HEK293T (cell line): Measurements from ENCODE around the gene NRXN2.

ENCODE experiments used
- CTCF ChIA-PET: fragments of 350-600 bp; formaldehyde crosslinking; extraction: SDS; loops from one replicate; lab custom pipeline; 2021; ENCODE audit warnings: antibody characterized with exemption, inconsistent platforms; lab: Yijun Ruan, JAX
- POLR2A ChIA-PET: fragments of 350-600 bp; formaldehyde crosslinking; extraction: SDS; loops from one replicate; lab custom pipeline; 2020; ENCODE audit warnings: antibody characterized with exemption, inconsistent platforms; lab: Yijun Ruan, JAX
- DNase-seq: peaks from one replicate; pipeline ENCODE4 v3.0.0; 2012; ENCODE audit warnings: mixed read lengths; ENCODE audit errors: extremely low spot score
- ARNT ChIP-seq: fragments of 450-650 bp; IDR thresholded peaks from 2 replicates; pipeline ENCODE4 v1.6.1; 2017; ENCODE audit warnings: mild to moderate bottlenecking
- BHLHE40 ChIP-seq: fragments of 450-650 bp; IDR thresholded peaks from 2 replicates; pipeline ENCODE4 v1.6.1; 2016; ENCODE audit warnings: mild to moderate bottlenecking, moderate library complexity, borderline replicate concordance
- CTBP1 ChIP-seq: fragments of 450-650 bp; IDR thresholded peaks from 2 replicates; pipeline ENCODE4 v1.6.1; 2016; ENCODE audit warnings: borderline replicate concordance
- ELF4 ChIP-seq: fragments of 450-650 bp; IDR thresholded peaks from 2 replicates; pipeline ENCODE4 v1.6.1; 2017; ENCODE audit warnings: antibody characterized with exemption
- FOXA1 ChIP-seq: fragments of 450-650 bp; IDR thresholded peaks from 2 replicates; pipeline ENCODE4 v1.6.1; 2016; ENCODE audit warnings: mild to moderate bottlenecking
- FOXK2 ChIP-seq: fragments of 450-650 bp; IDR thresholded peaks from 2 replicates; pipeline ENCODE4 v1.6.1; 2016; ENCODE audit warnings: mild to moderate bottlenecking
- FOXM1 ChIP-seq: fragments of 450-650 bp; IDR thresholded peaks from 2 replicates; pipeline ENCODE4 v1.6.1; 2017; ENCODE audit warnings: mild to moderate bottlenecking, borderline replicate concordance
- HDGF ChIP-seq: fragments of 450-650 bp; IDR thresholded peaks from 2 replicates; pipeline ENCODE4 v1.6.1; 2017; ENCODE audit warnings: antibody characterized with exemption, borderline replicate concordance
- L3MBTL2 ChIP-seq: fragments of 450-650 bp; conservative IDR thresholded peaks from 2 replicates; pipeline ENCODE4 v1.6.1; 2016; ENCODE audit warnings: mild to moderate bottlenecking
- LEF1 ChIP-seq: fragments of 450-650 bp; IDR thresholded peaks from 2 replicates; pipeline ENCODE4 v1.6.1; 2017; ENCODE audit warnings: mild to moderate bottlenecking, borderline replicate concordance
- NFRKB ChIP-seq: fragments of 450-650 bp; IDR thresholded peaks from 2 replicates; pipeline ENCODE4 v1.6.1; 2016; ENCODE audit warnings: mild to moderate bottlenecking, moderate library complexity
- PKNOX1 ChIP-seq: fragments of 450-650 bp; IDR thresholded peaks from 2 replicates; pipeline ENCODE4 v1.6.1; 2016
- SP1 ChIP-seq: fragments of 450-650 bp; IDR thresholded peaks from 2 replicates; pipeline ENCODE4 v1.6.1; 2017
- SUZ12 ChIP-seq: fragments of 450-650 bp; IDR thresholded peaks from 2 replicates; pipeline ENCODE4 v1.6.1; 2016; ENCODE audit warnings: mild to moderate bottlenecking
- TARDBP ChIP-seq: fragments of 450-650 bp; IDR thresholded peaks from 2 replicates; pipeline ENCODE4 v1.6.1; 2016
- ZNF384 ChIP-seq: fragments of 450-650 bp; IDR thresholded peaks from 2 replicates; pipeline ENCODE4 v1.6.1; 2016

The NRXN2 gene

DNA sequence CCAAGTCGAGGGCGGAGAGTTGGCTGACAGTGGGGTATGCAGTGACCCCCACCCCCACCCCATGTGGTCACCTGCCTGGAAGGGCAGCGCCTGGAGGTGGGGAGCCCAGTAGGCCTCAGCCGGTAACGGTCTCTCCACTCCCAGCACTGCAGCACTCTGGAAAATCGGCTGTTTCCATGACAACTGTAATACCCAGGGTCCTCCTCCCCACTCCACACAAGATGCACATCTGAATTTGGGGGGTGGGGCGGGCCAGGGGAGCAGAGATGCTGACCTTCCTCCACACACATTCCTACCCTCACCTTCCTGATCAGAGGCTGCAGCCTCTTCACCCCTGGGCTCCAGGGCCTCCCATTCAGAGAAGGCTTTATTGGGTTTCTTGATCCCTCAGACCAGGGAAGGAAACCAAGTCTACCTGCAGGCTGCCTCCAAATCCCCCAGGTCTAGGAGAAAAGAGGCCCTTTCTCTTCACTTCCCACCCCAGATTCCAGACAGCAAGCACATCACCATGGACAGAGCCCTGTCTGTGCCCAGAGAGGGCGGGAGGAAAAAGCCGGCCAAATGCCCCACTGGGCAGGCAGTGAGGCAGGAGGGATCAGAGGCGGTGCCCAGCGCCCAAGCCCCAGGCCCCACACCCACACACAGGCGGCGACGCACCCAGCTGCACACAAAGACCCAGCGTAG, 85.5 kb downstream of the NRXN2 start:
- ChIA-PET CTCF (no interaction called here), POLR2A (no interaction called here)
- TF ChIP-seq TARDBP (no peak), BHLHE40 (no peak), SP1 (no peak), ZNF384 (no peak), CTBP1 (no peak), FOXA1 (no peak), FOXM1 (no peak), SUZ12 (no peak), HDGF (no peak), LEF1 (no peak), ARNT (no peak), ELF4 (no peak), FOXK2 (no peak), NFRKB (no peak), L3MBTL2 (no peak), PKNOX1 (no peak)
- DNase-seq, result no peak

DNA sequence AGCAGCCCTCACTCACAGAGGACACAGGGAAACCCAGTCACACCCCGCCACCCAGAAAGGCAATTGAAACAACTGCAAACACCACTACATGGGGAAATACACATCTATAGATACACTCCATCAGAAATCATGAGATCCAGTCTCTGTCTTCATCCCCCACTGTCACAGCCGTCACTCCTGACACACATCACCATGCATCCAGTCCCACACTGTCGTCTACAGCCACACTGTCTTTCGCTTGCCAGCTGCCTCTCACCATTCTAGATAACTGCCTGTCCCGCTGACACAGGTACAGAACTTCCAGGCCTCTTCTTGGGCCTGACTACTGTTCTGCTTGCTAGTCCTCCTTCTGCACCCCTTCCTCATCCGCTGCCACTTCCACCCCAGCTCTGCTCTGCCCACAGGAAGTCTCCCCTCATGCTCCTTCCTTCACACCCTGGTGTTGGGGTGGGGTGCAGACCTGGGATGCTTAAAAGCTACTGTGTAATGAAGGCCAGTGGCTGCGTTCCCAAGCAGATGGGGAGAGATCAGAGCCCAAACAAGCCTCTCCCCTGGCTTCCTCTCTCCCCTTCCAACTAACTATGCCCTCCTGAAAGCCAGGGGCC, 89.3 kb downstream of the NRXN2 start:
- ChIA-PET CTCF (interaction anchor here (1.1 kb wide), 1 partner anchor 19 kb away, joined by 4 read pairs; no protein-coding TSS in a partner anchor), POLR2A (interaction anchor here (1.1 kb wide), 1 partner anchor 12 kb away, joined by 3 read pairs; no protein-coding TSS in a partner anchor)
- no peak for DNase-seq
- TF ChIP-seq L3MBTL2 (no peak), CTBP1 (no peak), ELF4 (no peak), FOXK2 (no peak), BHLHE40 (no peak), HDGF (no peak), PKNOX1 (no peak)

DNA sequence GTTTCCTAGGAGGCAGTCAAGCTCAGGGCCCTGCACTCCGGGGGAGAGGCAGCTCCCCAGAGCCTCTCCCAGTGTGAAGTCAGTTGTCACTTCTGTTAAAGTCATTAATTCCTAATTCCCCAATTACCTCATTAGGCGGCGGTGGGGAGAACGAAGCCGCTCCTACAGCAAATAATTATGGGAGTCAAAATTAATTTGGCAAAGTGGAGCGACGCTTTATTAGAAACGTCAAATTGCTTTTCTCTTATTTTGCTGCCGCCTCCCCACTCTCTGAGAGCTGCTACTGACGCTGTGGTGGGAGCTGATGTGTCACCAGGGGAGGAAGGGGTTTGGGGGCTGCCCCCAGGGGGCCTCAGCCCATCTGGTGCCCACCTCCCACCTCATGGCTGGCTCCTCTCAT, 90.3 kb downstream of the NRXN2 start:
- POLR2A ChIA-PET, result interaction anchor here (0.5 kb wide), 1 partner anchor 28 kb away, joined by 3 read pairs; no protein-coding TSS in a partner anchor
- CTCF ChIA-PET, result no interaction called here
- no peak for DNase-seq
- no peak for TF ChIP-seq ELF4
- no peak for TF ChIP-seq FOXK2
- no peak for TF ChIP-seq FOXM1
- TF ChIP-seq SP1, result no peak
- no peak for TF ChIP-seq SUZ12
- no peak for TF ChIP-seq PKNOX1
- no peak for TF ChIP-seq FOXA1
- TF ChIP-seq TARDBP, result no peak
- no peak for TF ChIP-seq LEF1
- TF ChIP-seq NFRKB, result no peak
- no peak for TF ChIP-seq BHLHE40
- TF ChIP-seq CTBP1, result no peak
- TF ChIP-seq HDGF, result no peak
- no peak for TF ChIP-seq ARNT
- no peak for TF ChIP-seq ZNF384
- TF ChIP-seq L3MBTL2, result no peak

DNA sequence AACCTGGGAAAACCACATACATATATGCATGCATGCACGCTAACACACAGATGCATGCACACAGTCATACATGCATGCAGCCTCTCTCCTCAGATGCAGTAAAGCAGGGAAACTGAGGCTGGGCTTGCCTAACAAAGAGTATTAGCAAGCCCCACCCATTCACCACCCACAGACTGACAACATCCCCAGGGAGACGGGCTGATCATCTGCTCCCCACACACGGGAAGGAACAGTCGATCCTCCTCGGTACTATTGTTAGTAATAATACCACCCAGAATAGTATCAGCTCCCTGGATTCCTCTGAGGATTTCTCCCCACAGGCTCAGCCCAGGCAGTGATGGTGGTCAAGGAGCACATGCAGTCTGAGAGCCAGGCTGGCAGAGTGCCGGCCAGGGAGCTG, 90.8 kb downstream of the NRXN2 start:
- CTCF ChIA-PET, result no interaction called here
- POLR2A ChIA-PET, result no interaction called here
- DNase-seq, result no peak
- no peak for TF ChIP-seq TARDBP
- TF ChIP-seq ZNF384, result no peak
- TF ChIP-seq L3MBTL2, result no peak
- TF ChIP-seq FOXM1, result no peak
- TF ChIP-seq CTBP1, result no peak
- no peak for TF ChIP-seq PKNOX1
- no peak for TF ChIP-seq NFRKB
- no peak for TF ChIP-seq BHLHE40
- no peak for TF ChIP-seq ELF4
- TF ChIP-seq ARNT, result no peak
- TF ChIP-seq LEF1, result no peak
- no peak for TF ChIP-seq SUZ12
- TF ChIP-seq FOXA1, result no peak
- TF ChIP-seq FOXK2, result no peak

DNA sequence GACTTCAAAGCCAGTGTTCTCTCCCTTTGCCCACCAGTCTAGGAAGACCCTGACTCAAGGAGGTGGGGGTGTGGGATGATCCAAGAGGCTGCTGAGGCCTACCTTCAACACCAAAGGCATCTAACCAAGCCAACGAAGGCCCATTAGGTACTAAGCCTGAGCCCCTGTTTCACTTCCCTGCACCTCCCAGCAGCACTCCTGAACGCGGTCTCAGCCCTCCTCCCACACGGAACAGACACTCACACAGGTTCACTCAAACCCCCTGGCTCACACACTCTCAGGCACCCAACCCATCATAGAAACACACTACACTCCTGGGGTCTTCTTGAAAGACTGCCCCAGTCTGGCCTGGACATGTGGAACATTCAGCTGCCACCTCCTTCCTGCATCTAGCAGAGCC, 91.3 kb downstream of the NRXN2 start:
- POLR2A ChIA-PET, result no interaction called here
- no peak for DNase-seq
- CTCF ChIA-PET, result no interaction called here
- TF ChIP-seq ELF4 (no peak), PKNOX1 (no peak)
